Stimulated activated CD4-positive, alpha-beta T cell treated with anti-CD3 and anti-CD28 coated beads, Interleukin-2, amount 100 ng/mL, for 24 hours (primary cell): ENCODE measurements around the gene INPP5D.
A peak's percentile ranks its signal among the peaks of the same experiment; 100 is the strongest.

Source experiments
- DNase-seq, 2 donors: peaks; one replicate each; pipeline ENCODE4 v3.0.0-alpha.2; 2020

INPP5D gene

DNA sequence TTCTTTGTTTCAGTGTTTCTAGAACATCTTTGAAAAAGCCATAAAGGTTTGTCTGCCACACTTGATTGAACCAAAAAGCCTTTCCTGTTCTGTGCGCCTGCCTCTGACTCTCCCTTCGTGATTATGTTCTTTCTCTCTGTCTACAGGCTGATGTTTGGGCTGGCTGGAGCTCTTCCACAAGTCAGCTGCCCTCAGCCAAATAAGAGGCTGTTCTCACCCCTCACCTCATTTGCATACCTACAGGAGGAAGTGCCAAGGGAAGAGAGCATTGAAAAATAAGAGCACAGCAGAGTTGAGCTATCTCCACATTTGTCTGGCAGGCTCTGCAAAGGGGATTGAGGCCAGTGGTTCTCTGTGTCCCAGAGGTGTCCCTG, 15.8 kb downstream of the INPP5D start:
- no peak for DNase-seq

DNA sequence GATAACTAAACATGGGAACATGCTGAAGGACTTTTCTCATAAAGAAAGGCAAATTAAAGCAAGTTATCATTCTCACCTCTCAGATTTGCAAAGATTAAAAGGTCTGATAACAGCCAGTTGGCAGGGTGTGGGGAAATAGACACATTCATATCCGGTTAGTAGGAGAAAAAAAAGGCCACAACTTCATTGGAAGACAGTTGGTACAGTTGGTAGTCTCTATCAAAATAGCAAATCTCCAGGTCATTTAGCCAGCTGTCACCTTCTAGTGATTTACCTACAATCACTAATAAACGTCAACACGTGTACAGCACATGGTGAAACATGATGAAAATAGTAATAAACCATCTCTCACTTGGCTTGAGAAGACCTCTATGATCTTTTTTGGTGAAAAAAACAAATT, 16.6 kb downstream of the INPP5D start:
- no peak for DNase-seq

- DNase-seq, result no peak
These were observed 19.3 kb downstream of the INPP5D start for GRCh38 chr2:233079473-233079877.

GRCh38 chr2:233079953-233080835, 20.1 kb downstream of the INPP5D start:
- DNase-seq, result peak in 1 of 2 donors; percentile 26

GRCh38 chr2:233080836-233081229, 20.7 kb downstream of the INPP5D start:
- DNase-seq, result no peak

GRCh38 chr2:233081232-233081730, 21.1 kb downstream of the INPP5D start:
- DNase-seq, result peak; percentile 58 to 70

DNA sequence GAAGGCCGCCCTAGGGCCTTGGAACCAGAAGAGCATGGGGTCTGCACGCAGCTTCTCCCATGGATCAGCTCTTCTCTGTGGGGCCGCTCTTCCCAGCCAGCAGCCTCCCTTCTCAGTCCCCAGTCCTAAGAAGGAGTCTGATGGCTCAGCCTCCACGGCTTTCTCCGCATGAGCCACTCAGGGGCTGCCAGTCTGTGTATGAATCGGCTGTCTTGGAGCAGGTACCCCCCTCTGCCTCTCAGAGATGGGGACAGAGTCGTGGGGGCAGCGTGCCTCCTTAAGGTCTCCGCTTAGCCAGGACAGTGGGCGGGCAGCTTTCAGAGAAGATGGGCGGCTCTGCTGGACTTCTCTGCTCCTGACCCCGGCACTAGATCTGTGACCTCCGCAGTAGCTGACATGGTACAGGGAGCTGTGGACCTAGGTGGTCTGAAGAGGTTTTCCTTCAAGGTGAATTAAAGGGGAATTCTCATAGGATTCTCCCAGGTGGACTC, 21.6 kb downstream of the INPP5D start:
- DNase-seq, result no peak

DNA sequence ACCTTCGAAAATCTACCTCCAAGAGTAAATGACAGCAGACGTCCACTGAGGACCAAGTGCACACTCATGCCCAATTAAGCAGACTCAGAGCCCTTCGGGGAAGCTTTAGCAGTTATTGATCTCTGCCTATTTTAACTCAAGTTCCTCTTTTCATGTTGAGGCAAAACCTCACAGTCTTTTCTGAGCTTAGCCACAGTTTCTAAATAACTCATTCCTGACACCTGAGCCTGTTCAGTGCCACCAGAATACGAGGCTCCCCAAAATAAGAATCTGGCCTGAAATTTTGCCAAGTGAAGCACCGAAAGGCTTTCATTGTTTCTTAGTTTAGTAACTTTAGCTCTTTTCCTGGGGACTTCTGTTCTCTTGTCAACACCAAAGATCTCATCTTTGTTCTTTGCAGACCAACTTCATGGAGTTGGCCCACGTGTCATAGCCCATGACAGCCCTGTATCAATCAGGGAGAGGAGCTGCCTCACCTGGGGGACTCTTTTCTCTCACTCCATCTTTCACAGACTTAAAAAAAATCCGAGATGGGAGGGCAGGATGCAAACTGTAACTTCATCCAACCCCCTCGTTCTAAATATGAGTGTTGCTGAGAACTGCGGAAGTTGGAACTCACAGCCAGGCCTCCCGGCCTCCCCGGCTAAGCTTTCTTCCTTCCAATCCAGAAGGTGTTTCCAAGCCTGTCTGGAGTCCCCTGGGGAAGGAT, 22.2 kb downstream of the INPP5D start:
- no peak for DNase-seq

DNA sequence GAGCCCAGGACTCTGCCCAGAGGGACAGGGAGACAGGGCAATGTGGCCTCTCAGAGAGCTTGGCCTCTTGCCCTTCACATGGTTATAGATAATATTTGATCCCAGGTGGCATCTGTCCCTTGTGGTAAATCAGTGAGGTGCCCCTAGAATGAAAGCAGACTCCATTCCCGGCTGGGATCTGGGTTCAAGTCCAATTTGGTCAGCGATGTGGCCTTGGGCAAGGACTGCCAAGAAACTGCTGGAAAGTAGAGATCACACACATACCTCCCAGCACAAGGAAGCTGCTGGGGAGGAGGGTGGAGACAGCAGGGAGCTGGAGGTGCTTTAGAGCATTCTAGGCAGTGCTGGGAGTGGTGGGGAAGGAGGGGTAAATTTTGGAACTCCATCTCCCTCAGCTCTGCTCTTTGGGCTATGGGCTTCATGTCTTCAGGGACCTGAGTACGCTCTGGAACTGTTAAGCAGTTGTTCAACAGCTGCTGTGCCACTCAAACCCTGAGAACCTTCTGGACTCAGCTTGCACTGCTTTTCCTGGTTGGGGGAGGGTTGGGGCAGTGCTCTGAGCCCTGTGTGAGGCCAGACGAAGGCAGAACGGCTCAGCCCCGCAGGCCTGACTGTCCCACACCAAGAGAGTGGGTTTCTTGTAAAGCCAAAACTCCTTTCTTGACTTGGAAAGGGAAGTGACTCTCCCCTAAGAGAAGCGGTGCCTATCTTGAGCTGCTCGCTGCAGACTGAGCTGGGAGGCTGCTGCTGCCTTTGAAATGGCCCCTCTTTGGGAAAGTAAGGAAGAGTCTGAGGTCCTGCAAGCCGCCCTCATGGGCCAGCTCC, 23.0 kb downstream of the INPP5D start:
- DNase-seq, result no peak

DNA sequence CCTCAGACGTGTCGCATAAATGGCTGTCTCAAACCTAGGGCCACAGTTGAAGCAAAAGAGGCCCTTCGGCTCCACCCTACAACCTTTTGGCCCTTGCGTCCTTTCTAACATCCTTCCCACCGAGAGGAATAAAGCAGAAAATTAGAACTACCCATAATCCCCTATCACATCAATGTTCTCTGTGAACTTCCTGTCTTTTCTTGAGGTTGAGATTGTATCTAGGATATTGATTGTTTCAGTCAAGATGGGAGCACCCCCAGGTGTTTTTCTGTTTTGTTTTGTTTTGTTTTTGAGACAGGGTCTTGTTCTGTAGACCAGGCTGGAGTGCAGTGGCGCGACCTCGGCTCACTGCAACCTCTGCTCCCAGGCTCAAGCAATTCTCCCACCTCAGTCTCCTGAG, 23.6 kb downstream of the INPP5D start:
- DNase-seq, result no peak

DNA sequence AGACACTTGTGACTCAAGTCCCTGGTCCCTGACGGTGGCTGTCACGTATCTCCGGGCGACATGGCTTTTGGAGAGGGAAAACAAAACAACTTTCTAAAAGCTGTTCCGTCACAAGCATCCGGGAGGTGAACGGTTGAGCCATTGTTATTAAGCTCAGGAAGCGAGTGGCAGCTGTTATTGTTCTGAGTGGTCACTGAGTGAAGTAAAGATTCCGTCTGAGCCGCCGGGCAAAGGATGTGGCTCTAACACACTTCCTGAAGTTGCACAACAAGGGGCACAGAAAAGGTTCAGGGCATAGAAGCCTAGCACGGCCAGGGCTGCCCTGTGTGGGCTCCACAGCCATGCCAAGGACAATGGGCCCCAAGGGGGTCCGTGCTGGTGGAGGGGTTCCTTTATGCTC, 24.3 kb downstream of the INPP5D start:
- peak; percentile 30 to 42 for DNase-seq

DNA sequence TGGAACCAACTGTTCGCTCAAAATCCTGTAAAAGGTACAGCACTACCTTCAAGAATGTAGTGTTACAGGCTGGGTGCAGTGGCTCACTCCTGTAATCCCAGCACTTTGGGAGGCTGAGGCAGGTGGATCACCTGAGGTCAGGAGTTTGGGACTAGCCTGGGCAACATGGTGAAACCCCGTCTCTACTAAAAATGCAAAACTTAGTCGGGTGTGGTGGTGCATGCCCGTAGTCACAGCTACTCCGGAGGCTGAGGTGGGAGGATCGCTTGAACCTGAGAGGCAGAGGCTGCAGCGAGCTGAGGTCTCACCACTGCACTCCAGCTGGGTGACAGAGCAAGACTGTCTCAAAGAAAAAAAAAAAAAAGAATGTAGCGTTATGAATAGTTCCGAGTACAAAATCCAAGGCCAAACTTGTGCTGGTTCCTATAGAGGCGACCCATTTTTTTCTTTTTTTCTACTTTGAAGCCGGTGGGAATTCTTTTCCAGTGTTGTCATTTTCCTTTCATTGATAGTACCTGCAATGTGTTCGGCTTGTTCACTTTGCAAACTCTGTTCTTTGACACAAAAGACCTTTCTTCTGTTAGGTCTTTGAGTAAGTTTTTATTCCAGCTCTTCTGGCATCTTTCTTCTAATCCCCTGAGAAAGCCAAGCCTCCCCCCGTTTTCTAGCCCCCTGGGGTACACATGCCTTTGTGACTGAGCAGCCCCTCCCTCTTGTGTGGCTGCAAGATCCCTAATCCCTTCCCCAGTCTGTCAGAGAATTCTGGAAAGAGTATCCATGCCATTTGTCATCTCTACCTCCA, 25.1 kb downstream of the INPP5D start:
- no peak for DNase-seq

GRCh38 chr2:233085839-233086150, 25.7 kb downstream of the INPP5D start:
- DNase-seq, result no peak

DNA sequence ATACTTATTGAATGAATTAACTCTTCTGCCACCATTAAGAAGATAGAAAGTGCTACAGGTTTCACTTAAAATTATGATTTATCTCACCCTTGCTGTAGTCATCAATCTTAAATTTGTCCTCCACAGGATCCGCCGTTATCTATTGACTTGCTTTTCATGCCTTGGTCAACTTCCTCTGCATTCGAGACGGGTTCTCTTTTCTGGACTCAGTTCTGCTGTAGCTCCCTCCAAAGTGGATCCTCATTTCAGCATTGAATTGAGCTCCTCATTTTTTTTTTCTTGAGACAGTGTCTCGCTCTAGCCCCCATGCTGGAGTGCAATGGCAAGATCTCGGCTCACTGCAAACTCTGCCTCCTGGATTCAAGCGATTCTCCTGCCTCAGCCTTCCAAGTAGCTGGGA, 27.6 kb downstream of the INPP5D start:
- no peak for DNase-seq

GRCh38 chr2:233088972-233089345, 28.8 kb downstream of the INPP5D start:
- DNase-seq, result no peak

DNA sequence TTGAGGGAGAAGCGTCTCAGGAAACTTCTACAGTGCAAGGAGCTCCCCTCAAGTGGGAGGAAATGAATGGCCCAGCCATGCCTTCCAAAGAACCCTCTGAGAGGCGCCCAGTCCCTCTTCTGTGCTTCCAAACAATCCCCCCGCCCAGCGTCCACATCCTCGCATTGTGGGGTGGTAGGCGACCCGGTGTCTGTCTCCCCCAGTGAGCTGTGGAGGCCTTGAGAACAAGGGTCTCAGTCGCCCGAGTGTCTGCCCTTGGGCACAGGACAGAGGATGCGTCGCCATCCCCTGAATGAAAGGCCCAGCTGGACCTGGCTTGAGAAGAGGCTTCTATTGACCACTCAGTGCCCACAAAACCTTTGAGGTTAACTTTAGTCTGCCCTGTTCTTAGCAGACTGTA, 29.7 kb downstream of the INPP5D start:
- DNase-seq, result no peak

- no peak for DNase-seq
These were observed 30.7 kb downstream of the INPP5D start for GRCh38 chr2:233090879-233091278.

DNA sequence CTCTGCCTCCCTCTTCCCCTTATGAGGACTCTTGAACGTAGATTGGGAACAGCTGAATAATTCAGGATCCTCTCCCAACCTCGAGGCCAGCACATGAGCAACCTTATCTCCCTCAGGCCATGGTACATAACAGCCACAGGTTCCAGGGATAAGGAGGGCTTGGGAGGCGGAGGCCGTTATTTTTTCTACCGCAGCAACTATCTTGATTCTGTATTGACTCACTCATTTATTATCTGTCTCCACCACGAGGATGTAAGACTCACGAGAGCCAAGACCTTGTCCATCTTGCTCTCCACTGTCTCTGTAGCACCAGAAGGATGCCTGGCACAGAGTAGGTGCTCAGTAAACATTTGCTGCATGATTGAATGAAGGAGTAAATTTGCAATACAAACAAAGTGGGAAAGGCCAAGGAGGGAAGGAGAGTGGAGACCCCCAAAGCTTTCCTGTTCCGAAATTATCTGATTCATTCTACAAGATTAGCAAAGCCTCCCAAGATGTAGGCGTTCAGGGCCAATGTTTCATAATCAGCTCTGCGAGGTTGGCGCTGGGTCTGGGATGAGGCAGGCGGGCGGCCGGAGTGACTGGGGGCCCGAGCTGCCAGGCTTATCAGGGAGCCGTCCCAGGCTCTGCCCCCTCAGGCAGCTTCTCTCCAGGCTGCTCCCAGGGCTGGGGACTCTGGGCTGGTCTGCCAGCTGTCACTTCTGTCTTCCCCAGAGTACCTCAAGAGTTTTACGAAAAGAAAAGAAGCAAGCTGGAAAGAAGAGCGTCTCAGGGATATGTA, 31.6 kb downstream of the INPP5D start:
- DNase-seq, result no peak

- DNase-seq, result no peak
These were observed 32.5 kb downstream of the INPP5D start for GRCh38 chr2:233092432-233093165.

GRCh38 chr2:233093166-233093448, 33.0 kb downstream of the INPP5D start:
- DNase-seq, result no peak

DNA sequence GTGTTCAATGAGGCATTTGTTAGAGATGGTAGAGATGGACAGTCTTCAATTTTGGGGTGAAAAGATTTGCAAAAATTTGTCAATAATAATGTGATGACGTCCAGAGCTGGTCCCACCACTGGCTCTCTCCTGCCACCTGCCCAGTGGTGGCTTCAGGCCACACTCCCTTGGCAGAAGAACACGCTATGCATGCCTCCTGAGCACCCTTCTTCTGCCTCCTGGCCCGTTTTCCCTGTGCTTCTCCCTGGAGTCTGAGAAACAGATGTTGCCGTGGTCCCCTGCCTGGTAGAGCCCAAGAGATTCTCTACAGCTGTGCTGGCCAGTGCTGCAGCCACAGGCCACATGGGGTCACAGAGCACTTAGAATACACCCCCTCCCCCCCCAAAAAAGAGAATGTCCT, 33.6 kb downstream of the INPP5D start:
- no peak for DNase-seq
